PC-9 (cell line): ENCODE data around the gene DNAJC30.

ENCODE experiments used
- CTCF ChIP-seq: fragments of 200-600 bp; sonication (generic); conservative IDR thresholded peaks from 2 replicates; pipeline ENCODE4 v1.6.1; 2017; ENCODE audit warnings: mixed run types, antibody characterized with exemption, mild to moderate bottlenecking, moderate library complexity
- EZH2 ChIP-seq: fragments of 200-600 bp; sonication (generic); IDR thresholded peaks from 2 replicates; pipeline ENCODE4 v1.8.0; 2017; ENCODE audit warnings: antibody characterized with exemption, low read depth

- TF ChIP-seq CTCF = no peak
- TF ChIP-seq EZH2 = no peak
Observed at GRCh38 chr7:73633844-73634243, 49.4 kb downstream of the DNAJC30 start.
